GM21526 (cell line): ENCODE results near the gene FLACC1.
"Not testable (repeated sequence)": the region's sequence is repeated elsewhere in the genome, so short reads cannot be mapped to it uniquely, and the experiment has no call there.

Experiments
- ATAC-seq: cut with Tn5 transposase; IDR thresholded peaks from one replicate; pipeline ENCODE4 v1.9.1; 2021; ENCODE audit warnings: moderate library complexity; ENCODE audit not compliant: unreplicated experiment, low FRiP score

FLACC1 gene

GRCh38 chr2:201350879-201351278, 6.3 kb downstream of the FLACC1 start:
- no peak for ATAC-seq

- no peak for ATAC-seq
These were observed 7.5 kb downstream of the FLACC1 start for GRCh38 chr2:201349601-201350000.

GRCh38 chr2:201348758-201349157, 8.4 kb downstream of the FLACC1 start:
- ATAC-seq: no peak

- no peak for ATAC-seq
These were observed 10.0 kb downstream of the FLACC1 start for GRCh38 chr2:201347138-201347537.

GRCh38 chr2:201345625-201346213, 11.4 kb downstream of the FLACC1 start:
- no peak for ATAC-seq

- ATAC-seq: peak; percentile 76
These were observed 12.3 kb downstream of the FLACC1 start for GRCh38 chr2:201344663-201345366.

- no peak for ATAC-seq
These were observed 13.6 kb downstream of the FLACC1 start for GRCh38 chr2:201343559-201343958.

GRCh38 chr2:201342923-201343322, 14.2 kb downstream of the FLACC1 start:
- ATAC-seq: no peak

- no peak for ATAC-seq
These were observed 27.7 kb downstream of the FLACC1 start for GRCh38 chr2:201329409-201329808.

- no peak for ATAC-seq
These were observed 29.5 kb downstream of the FLACC1 start for GRCh38 chr2:201327678-201328077.

- no peak for ATAC-seq
These were observed 34.4 kb downstream of the FLACC1 start for GRCh38 chr2:201322772-201323171.

GRCh38 chr2:201320701-201321100, 36.4 kb downstream of the FLACC1 start:
- no peak for ATAC-seq

GRCh38 chr2:201320257-201320656, 36.9 kb downstream of the FLACC1 start:
- ATAC-seq: no peak

- ATAC-seq: no peak
These were observed 37.6 kb downstream of the FLACC1 start for GRCh38 chr2:201319511-201319910.

- no peak for ATAC-seq
These were observed 43.8 kb downstream of the FLACC1 start for GRCh38 chr2:201313362-201313761.

- ATAC-seq: no peak
These were observed 48.2 kb downstream of the FLACC1 start for GRCh38 chr2:201308914-201309313.

GRCh38 chr2:201307876-201308275, 49.3 kb downstream of the FLACC1 start:
- ATAC-seq: no peak

- not testable (repeated sequence) for ATAC-seq
These were observed 57.2 kb downstream of the FLACC1 start for GRCh38 chr2:201299929-201300328.

- no peak for ATAC-seq
These were observed 58.6 kb downstream of the FLACC1 start for GRCh38 chr2:201298462-201299052.

- ATAC-seq: not testable (repeated sequence)
These were observed 66.5 kb downstream of the FLACC1 start for GRCh38 chr2:201290457-201291148.

- ATAC-seq: no peak
These were observed 71.6 kb downstream of the FLACC1 start for GRCh38 chr2:201285499-201285898.
